Progenitor cell of endocrine pancreas (in vitro differentiated cells): ENCODE measurements around the gene NBEAL2. TPM values are rescaled to one million over a fixed set of nuclear protein-coding genes. Genes with fewer than 3 reads are reported as not detected.
A peak's percentile ranks its signal among the peaks of the same experiment; 100 is the strongest.

Source experiments
- DNase-seq: peaks from one replicate; pipeline ENCODE4 v3.0.0; 2021; ENCODE audit warnings: low spot score; ENCODE audit not compliant: unreplicated experiment
- H3K27ac Mint-ChIP-seq: 2 replicates; pipeline ENCODE4 v1.8.0; 2021; ENCODE audit warnings: mild to moderate bottlenecking, moderate library complexity, mixed read lengths
- H3K27me3 Mint-ChIP-seq: 2 replicates; pipeline ENCODE4 v1.8.0; 2021; ENCODE audit warnings: mixed read lengths
- H3K36me3 Mint-ChIP-seq: 2 replicates; pipeline ENCODE4 v1.8.0; 2022; ENCODE audit warnings: mixed read lengths; ENCODE audit not compliant: insufficient read depth
- H3K4me1 Mint-ChIP-seq: 2 replicates; pipeline ENCODE4 v1.8.0; 2021; ENCODE audit warnings: low read depth, mixed read lengths
- H3K4me3 Mint-ChIP-seq: 2 replicates; pipeline ENCODE4 v1.8.0; 2021; ENCODE audit warnings: low read depth, mild to moderate bottlenecking, moderate library complexity, mixed read lengths
- H3K9me3 Mint-ChIP-seq: 2 replicates; pipeline ENCODE4 v1.8.0; 2021; ENCODE audit warnings: low read depth, mixed read lengths
- CTCF ChIP-seq: fragments of 200-600 bp; sonication (generic); IDR thresholded peaks from one replicate; pipeline ENCODE4 v1.5.0; 2021; ENCODE audit warnings: antibody characterized with exemption, mild to moderate bottlenecking; ENCODE audit not compliant: unreplicated experiment
- long read RNA-seq: library from polyadenylated mRNA; unstranded; transcript quantifications from one replicate; pipeline ENCODE4 v2.0.0, GENCODE V29; 2020
- total RNA-seq: library from RNA; stranded (reverse); gene quantifications from 2 replicates; pipeline ENCODE4 v1.2.1, GENCODE V29; 2021

The NBEAL2 gene
- total RNA-seq, result 292 and 320 TPM in 2 replicates
- long read RNA-seq, result 0 reads

GRCh38 chr3:46978985-46979944, at the start of gene NBEAL2:
Gene NBEAL2 (plus strand): TSS chr3:46979666. CDS start chr3:46979862, 196 bp downstream.
- TF ChIP-seq CTCF, result peak; percentile 14
- DNase-seq, result peak; percentile 81
- Mint-ChIP-seq H3K4me1 (peaks cover 51% of the 10 kb centered on the region), H3K4me3 (peak within 1 kb of the TSS; percentile 84), H3K9me3 (no peaks in the 10 kb centered on the region), H3K27ac (peak within 1 kb of the TSS; percentile 98), H3K36me3 (peaks cover 6% of the 10 kb centered on the region), H3K27me3 (no peaks in the 10 kb centered on the region)

- peak overlapping the region; percentile 62 for H3K27ac Mint-ChIP-seq
- H3K9me3 Mint-ChIP-seq, result peaks cover 4% of the 10 kb centered on the region
- no peak for DNase-seq
- H3K4me3 Mint-ChIP-seq, result no peak overlapping the region
- TF ChIP-seq CTCF, result no peak
- H3K4me1 Mint-ChIP-seq, result peaks cover 30% of the 10 kb centered on the region
- H3K36me3 Mint-ChIP-seq, result peaks cover 16% of the 10 kb centered on the region
- no peaks in the 10 kb centered on the region for H3K27me3 Mint-ChIP-seq
Observed at GRCh38 chr3:46930166-46930944, 49.1 kb upstream of the NBEAL2 start.

GRCh38 chr3:46930945-46931403, 48.5 kb upstream of the NBEAL2 start:
- TF ChIP-seq CTCF, result no peak
- H3K27ac Mint-ChIP-seq, result peak overlapping the region; percentile 79
- H3K27me3 Mint-ChIP-seq, result no peaks in the 10 kb centered on the region
- no peak for DNase-seq
- peaks cover 16% of the 10 kb centered on the region for H3K36me3 Mint-ChIP-seq
- H3K9me3 Mint-ChIP-seq, result peaks cover 4% of the 10 kb centered on the region
- H3K4me3 Mint-ChIP-seq, result no peak overlapping the region
- H3K4me1 Mint-ChIP-seq, result peaks cover 34% of the 10 kb centered on the region

- H3K9me3 Mint-ChIP-seq, result peaks cover 4% of the 10 kb centered on the region
- H3K27ac Mint-ChIP-seq, result peak overlapping the region; percentile 79
- peaks cover 39% of the 10 kb centered on the region for H3K4me1 Mint-ChIP-seq
- no peaks in the 10 kb centered on the region for H3K27me3 Mint-ChIP-seq
- no peak for TF ChIP-seq CTCF
- H3K36me3 Mint-ChIP-seq, result peaks cover 22% of the 10 kb centered on the region
- H3K4me3 Mint-ChIP-seq, result no peak overlapping the region
- DNase-seq, result no peak
Observed at GRCh38 chr3:46931631-46932331, 47.7 kb upstream of the NBEAL2 start.
